Fibroblast of villous mesenchyme (primary cell): Measurements from ENCODE around the gene USP33. TPM values are rescaled to one million over a fixed set of nuclear protein-coding genes. Genes with fewer than 3 reads are reported as not detected.
A peak's percentile ranks its signal among the peaks of the same experiment; 100 is the strongest.
"Not testable (repeated sequence)": the region's sequence is repeated elsewhere in the genome, so short reads cannot be mapped to it uniquely, and the experiment has no call there.

Experiments used
- DNase-seq: peaks from one replicate; pipeline ENCODE4 v3.0.0-alpha.2; 2010; ENCODE audit warnings: low read depth
- H3K4me3 ChIP-seq: 2 replicates; pipeline ENCODE4 v1.5.1; 2011; ENCODE audit warnings: low read depth, mild to moderate bottlenecking, low read length
- total RNA-seq: library from RNA; depleted of rRNA; stranded (reverse); fragments of >200 nt; gene quantifications from 2 replicates; pipeline ENCODE4 v1.2.3, GENCODE V29; 2012
- TF ChIP-seq, protein P1 (sequence below): IDR thresholded peaks from 2 replicates; pipeline ENCODE4 v1.5.1; 2012; ENCODE audit warnings: low read depth, mild to moderate bottlenecking, low read length; ENCODE audit not compliant: insufficient read depth

The USP33 gene
- total RNA-seq, 1 donor = 120 TPM

DNA sequence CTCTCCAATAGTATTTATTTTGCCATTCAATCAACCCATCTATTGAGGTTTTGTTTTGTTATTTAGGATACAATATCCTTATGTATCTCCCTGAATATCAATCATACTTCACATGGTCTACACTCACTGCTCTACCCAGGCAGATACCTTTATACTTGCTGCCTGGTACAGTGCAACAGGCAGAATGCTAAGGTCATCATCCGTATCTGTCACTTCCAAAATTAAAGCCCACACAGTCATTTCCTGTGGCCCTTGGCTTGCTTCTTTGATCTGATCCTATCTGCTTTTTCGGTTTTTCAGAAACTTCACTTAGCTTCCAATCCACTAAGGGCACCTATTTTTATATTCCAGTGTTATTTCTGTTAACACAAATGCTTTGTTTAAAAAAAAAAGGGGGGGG, 54.9 kb downstream of the USP33 start:
- H3K4me3 ChIP-seq = no peak overlapping the region
- no peak for DNase-seq
- TF ChIP-seq, protein P1, sequence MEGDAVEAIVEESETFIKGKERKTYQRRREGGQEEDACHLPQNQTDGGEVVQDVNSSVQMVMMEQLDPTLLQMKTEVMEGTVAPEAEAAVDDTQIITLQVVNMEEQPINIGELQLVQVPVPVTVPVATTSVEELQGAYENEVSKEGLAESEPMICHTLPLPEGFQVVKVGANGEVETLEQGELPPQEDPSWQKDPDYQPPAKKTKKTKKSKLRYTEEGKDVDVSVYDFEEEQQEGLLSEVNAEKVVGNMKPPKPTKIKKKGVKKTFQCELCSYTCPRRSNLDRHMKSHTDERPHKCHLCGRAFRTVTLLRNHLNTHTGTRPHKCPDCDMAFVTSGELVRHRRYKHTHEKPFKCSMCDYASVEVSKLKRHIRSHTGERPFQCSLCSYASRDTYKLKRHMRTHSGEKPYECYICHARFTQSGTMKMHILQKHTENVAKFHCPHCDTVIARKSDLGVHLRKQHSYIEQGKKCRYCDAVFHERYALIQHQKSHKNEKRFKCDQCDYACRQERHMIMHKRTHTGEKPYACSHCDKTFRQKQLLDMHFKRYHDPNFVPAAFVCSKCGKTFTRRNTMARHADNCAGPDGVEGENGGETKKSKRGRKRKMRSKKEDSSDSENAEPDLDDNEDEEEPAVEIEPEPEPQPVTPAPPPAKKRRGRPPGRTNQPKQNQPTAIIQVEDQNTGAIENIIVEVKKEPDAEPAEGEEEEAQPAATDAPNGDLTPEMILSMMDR = no peak

DNA sequence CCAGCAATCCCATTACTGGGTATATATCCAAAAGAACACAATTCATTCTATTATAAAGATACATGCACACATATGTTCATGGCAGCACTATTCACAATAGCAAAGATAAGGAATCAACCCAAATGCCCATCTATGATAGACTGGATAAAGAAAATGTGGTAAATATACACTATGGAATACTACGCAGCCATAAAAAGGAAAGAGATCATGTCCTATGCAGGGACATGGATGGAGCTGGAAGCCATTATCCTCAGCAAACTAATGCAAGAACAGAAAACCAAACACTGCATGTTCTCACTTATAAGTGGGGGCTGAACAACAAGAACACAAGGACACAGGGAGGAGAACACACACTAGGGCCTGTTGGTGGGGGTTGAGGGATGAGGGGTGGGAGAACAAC, 60.0 kb downstream of the USP33 start:
- H3K4me3 ChIP-seq, DNase-seq: not testable (repeated sequence)

DNA sequence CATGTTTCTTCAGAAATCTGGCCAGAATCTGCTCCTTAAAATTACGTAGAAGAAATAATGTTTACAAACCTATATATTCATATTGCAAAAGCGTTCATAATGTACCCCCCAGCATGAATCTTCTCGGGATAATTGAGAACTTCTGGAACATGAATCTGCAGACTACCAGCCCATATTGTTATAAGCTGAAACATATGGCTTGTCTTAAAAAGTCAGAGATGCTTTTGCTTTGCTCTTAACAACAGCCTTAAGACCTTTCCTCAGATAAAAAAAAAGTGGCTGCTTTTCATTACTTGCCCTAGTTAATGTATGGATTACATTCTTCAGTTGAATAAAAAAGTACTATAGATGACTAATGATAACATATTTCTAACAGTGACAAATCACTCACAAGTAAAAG, 62.2 kb downstream of the USP33 start:
- no peak overlapping the region for H3K4me3 ChIP-seq
- no peak for DNase-seq
- TF ChIP-seq, protein P1 = no peak

DNA sequence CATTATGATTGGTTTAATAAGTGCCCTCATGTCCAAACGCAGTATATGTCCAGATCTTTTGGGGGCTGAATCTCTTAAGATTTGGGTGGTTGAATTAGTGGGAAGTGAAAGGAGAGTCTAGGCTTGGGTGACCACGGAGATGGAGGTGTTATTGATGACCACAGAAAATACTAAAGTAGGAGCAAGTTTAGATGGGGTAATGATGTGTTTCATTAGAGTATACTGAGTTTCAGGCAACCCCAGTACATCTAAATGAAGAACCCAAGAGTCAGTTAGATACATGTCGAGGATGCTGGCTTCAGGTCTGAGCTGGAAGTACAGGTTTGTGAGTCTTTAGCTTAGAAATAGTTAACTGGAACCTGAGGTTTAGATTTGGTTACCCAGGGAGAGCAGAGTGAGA, 70.7 kb downstream of the USP33 start:
- TF ChIP-seq, protein P1 = no peak
- no peak overlapping the region for H3K4me3 ChIP-seq
- no peak for DNase-seq

DNA sequence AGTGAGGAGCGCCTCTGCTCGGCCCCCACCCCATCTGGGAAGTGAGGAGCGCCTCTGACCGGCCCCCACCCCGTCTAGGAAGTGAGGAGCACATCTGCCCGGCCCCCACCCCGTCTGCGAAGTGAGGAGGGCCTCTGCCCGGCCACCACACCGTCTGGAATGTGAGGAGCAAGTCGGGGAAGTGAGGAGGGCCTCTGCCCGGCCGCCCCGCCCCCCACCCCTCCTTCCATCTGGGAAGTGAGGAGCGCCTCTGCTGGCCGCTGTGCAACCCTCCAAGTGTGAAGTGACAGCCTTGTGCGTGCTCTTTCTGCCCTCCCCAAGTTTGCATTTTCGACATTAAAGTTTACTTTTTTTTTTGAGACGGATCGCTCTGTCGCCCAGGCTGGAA, 72.1 kb downstream of the USP33 start:
- TF ChIP-seq, protein P1 = peak; percentile 33
- DNase-seq = peak; percentile 14
- H3K4me3 ChIP-seq = peak overlapping the region; percentile 15

DNA sequence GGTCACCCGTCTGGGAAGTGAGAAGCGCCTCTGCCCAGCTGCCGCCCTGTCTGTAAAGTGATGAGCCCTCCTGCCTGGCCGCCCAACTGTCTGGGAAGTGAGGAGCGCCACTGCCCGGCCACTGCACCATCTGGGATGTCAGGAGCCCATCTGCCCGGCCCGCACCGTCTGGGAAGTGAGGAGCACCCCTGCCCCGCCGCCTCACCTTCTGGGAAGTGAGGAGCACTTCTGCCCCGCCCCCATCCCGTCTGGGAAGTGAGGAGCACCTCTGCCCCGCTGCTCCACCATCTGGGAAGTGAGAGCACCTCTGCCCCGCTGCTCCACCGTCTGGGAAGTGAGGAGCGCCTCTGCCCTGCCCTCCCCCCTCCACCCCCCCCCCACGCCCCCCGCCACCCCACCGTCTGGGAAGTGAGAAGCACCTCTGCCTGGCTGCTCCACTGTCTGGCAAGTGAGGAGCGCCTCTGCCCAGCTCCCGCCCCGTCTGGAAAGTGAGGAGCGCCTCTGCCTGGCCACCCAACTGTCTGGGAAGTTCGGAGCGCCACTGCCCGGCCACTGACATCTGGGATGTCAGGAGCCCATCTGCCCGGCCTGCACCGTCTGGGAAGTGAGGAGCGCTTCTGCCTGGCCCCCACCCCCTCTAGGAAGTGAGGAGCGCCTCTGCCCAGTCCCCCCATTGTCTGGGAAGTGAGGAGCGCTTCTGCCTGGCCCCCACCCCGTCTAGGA, 72.7 kb downstream of the USP33 start:
- no peak for DNase-seq
- TF ChIP-seq, protein P1 = no peak
- H3K4me3 ChIP-seq = no peak overlapping the region

DNA sequence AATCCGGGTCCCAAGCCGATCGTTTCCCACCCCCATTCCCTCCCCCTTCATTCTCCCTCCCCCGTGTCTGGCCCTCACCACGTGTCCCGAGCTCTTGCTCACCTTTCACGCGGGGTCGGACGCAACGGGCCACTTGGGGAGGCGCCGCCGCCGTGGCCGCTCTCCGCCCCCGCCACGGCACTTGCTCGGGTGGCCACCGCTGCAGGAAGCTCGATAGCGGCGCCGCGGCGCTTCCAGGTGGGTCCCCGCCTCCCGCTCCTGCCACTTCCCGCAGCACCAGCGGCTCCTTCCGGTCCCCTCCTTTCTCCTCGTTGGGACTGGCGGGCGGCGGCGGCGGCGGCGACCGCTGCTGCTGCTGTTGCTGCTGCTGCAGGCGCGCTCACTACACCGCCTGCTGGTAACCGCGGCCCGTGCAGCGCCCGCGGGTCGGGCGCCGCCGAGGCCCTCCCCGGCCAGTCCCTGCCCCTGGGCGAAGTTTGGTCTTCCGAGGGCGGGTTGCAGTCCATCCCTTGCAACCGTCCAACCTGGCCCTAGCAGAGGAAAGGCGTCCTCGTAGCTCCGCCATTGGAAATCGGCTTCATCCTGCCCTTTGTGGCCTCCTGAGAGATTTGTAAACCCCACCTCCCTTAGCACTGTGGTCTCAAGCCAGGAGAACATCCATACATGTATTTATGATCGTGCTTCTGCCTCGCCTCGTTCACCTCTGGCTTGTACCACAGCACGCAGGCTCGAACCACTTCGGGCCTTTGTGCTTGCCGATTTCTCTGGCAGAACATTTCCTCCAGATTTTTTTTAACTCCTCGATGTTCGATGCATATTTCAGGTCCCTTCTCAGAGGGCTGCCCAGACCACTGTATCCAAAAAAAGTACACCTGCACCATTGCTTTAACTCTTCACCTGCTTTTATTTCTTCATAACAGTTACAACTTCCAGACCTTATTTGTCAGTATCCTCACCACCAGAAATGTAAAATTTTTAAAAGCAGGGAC, 76.2 kb downstream of the USP33 start:
- TF ChIP-seq, protein P1 = peak; percentile 86
- peak; percentile 92 for DNase-seq
- peak overlapping the region; percentile 91 for H3K4me3 ChIP-seq
